Central memory CD8-positive, alpha-beta T cell (primary cell): ENCODE measurements around the gene ACTR8.

Source experiments
- ATAC-seq: fragments of 150-1000 bp; cut with Tn5 transposase; replicated peaks from 2 replicates; pipeline ENCODE4 v1.10.0; 2022; ENCODE audit warnings: mild to moderate bottlenecking, moderate FRiP score, moderate number of reproducible peaks; ENCODE audit not compliant: poor library complexity, severe bottlenecking; ENCODE audit errors: extremely low read depth
- DNase-seq, 2 donors: peaks; one replicate each; pipeline ENCODE4 v3.0.0; 2021; ENCODE audit warnings: low spot score in 2 of 2
- H3K27ac Mint-ChIP-seq: one replicate; pipeline ENCODE4 v1.8.0; 2022; ENCODE audit warnings: low read depth, mild to moderate bottlenecking, moderate library complexity, mixed read lengths
- H3K27me3 Mint-ChIP-seq: one replicate; pipeline ENCODE4 v1.8.0; 2022; ENCODE audit warnings: mixed read lengths
- H3K36me3 Mint-ChIP-seq: one replicate; pipeline ENCODE4 v1.8.0; 2022; ENCODE audit warnings: mild to moderate bottlenecking, moderate library complexity, mixed read lengths; ENCODE audit not compliant: insufficient read depth
- H3K4me1 Mint-ChIP-seq: one replicate; pipeline ENCODE4 v1.8.0; 2022; ENCODE audit warnings: mixed read lengths
- H3K4me3 Mint-ChIP-seq: one replicate; pipeline ENCODE4 v1.8.0; 2022; ENCODE audit warnings: mild to moderate bottlenecking, moderate library complexity, mixed read lengths
- H3K9me3 Mint-ChIP-seq: one replicate; pipeline ENCODE4 v1.8.0; 2022; ENCODE audit warnings: mixed read lengths

Gene ACTR8

GRCh38 chr3:53841296-53841695, 40.7 kb downstream of the ACTR8 start:
- H3K36me3 Mint-ChIP-seq, result peaks cover 2% of the 10 kb centered on the region
- ATAC-seq, result no peak
- peaks cover 40% of the 10 kb centered on the region for H3K27me3 Mint-ChIP-seq
- no peak overlapping the region for H3K4me3 Mint-ChIP-seq
- no peaks in the 10 kb centered on the region for H3K9me3 Mint-ChIP-seq
- no peak overlapping the region for H3K27ac Mint-ChIP-seq
- H3K4me1 Mint-ChIP-seq, result no peaks in the 10 kb centered on the region
- DNase-seq, result no peak

GRCh38 chr3:53837331-53837730, 44.6 kb downstream of the ACTR8 start:
- peaks cover 14% of the 10 kb centered on the region for H3K27me3 Mint-ChIP-seq
- no peak overlapping the region for H3K4me3 Mint-ChIP-seq
- H3K9me3 Mint-ChIP-seq, result no peaks in the 10 kb centered on the region
- H3K36me3 Mint-ChIP-seq, result no peaks in the 10 kb centered on the region
- no peak overlapping the region for H3K27ac Mint-ChIP-seq
- DNase-seq (no peak), ATAC-seq (no peak)
- H3K4me1 Mint-ChIP-seq, result no peaks in the 10 kb centered on the region

- Mint-ChIP-seq H3K36me3 (no peaks in the 10 kb centered on the region), H3K27ac (no peak overlapping the region), H3K27me3 (peaks cover 14% of the 10 kb centered on the region), H3K4me1 (no peaks in the 10 kb centered on the region), H3K9me3 (no peaks in the 10 kb centered on the region), H3K4me3 (no peak overlapping the region)
- ATAC-seq (no peak), DNase-seq (no peak)
Measured at GRCh38 chr3:53836084-53836872, 45.7 kb downstream of the ACTR8 start.

GRCh38 chr3:53835257-53835656, 46.7 kb downstream of the ACTR8 start:
- no peaks in the 10 kb centered on the region for H3K36me3 Mint-ChIP-seq
- ATAC-seq, result no peak
- H3K27ac Mint-ChIP-seq, result no peak overlapping the region
- no peaks in the 10 kb centered on the region for H3K4me1 Mint-ChIP-seq
- H3K4me3 Mint-ChIP-seq, result no peak overlapping the region
- H3K9me3 Mint-ChIP-seq, result no peaks in the 10 kb centered on the region
- no peak for DNase-seq
- H3K27me3 Mint-ChIP-seq, result peaks cover 14% of the 10 kb centered on the region

GRCh38 chr3:53834429-53835095, 47.4 kb downstream of the ACTR8 start:
- no peak for ATAC-seq
- Mint-ChIP-seq H3K9me3 (no peaks in the 10 kb centered on the region), H3K4me3 (no peak overlapping the region)

GRCh38 chr3:53833700-53834099, 48.3 kb downstream of the ACTR8 start:
- no peaks in the 10 kb centered on the region for H3K9me3 Mint-ChIP-seq
- H3K36me3 Mint-ChIP-seq, result no peaks in the 10 kb centered on the region
- no peak overlapping the region for H3K4me3 Mint-ChIP-seq
- DNase-seq (no peak), ATAC-seq (no peak)
- H3K27ac Mint-ChIP-seq, result no peak overlapping the region
- no peaks in the 10 kb centered on the region for H3K4me1 Mint-ChIP-seq
- H3K27me3 Mint-ChIP-seq, result peaks cover 12% of the 10 kb centered on the region

More at GRCh38 chr3:53834429-53835095, 47.4 kb downstream of the ACTR8 start:
- Mint-ChIP-seq H3K36me3 (no peaks in the 10 kb centered on the region), H3K27me3 (peaks cover 14% of the 10 kb centered on the region), H3K27ac (no peak overlapping the region), H3K4me1 (no peaks in the 10 kb centered on the region)
- no peak for DNase-seq

GRCh38 chr3:53833053-53833645, 48.8 kb downstream of the ACTR8 start:
- no peak for ATAC-seq

GRCh38 chr3:53830944-53831343, 51.0 kb downstream of the ACTR8 start:
- no peak overlapping the region for H3K27ac Mint-ChIP-seq
- H3K4me3 Mint-ChIP-seq, result no peak overlapping the region
- no peaks in the 10 kb centered on the region for H3K9me3 Mint-ChIP-seq
- no peaks in the 10 kb centered on the region for H3K4me1 Mint-ChIP-seq
- DNase-seq (no peak), ATAC-seq (no peak)
- H3K27me3 Mint-ChIP-seq, result no peaks in the 10 kb centered on the region
- no peaks in the 10 kb centered on the region for H3K36me3 Mint-ChIP-seq

More at GRCh38 chr3:53833053-53833645, 48.8 kb downstream of the ACTR8 start:
- DNase-seq, result no peak
- Mint-ChIP-seq H3K27ac (no peak overlapping the region), H3K4me3 (no peak overlapping the region), H3K36me3 (no peaks in the 10 kb centered on the region), H3K4me1 (no peaks in the 10 kb centered on the region), H3K9me3 (no peaks in the 10 kb centered on the region), H3K27me3 (peaks cover 6% of the 10 kb centered on the region)

GRCh38 chr3:53829605-53830004, 52.3 kb downstream of the ACTR8 start:
- H3K4me3 Mint-ChIP-seq, result no peak overlapping the region

GRCh38 chr3:53828581-53828980, 53.4 kb downstream of the ACTR8 start:
- Mint-ChIP-seq H3K27me3 (no peaks in the 10 kb centered on the region), H3K4me3 (no peak overlapping the region), H3K27ac (no peak overlapping the region), H3K9me3 (no peaks in the 10 kb centered on the region), H3K4me1 (no peaks in the 10 kb centered on the region), H3K36me3 (no peaks in the 10 kb centered on the region)
- DNase-seq (no peak), ATAC-seq (no peak)

More at GRCh38 chr3:53829605-53830004, 52.3 kb downstream of the ACTR8 start:
- no peaks in the 10 kb centered on the region for H3K4me1 Mint-ChIP-seq
- no peak for ATAC-seq
- H3K27ac Mint-ChIP-seq, result no peak overlapping the region
- no peak for DNase-seq
- no peaks in the 10 kb centered on the region for H3K9me3 Mint-ChIP-seq
- H3K27me3 Mint-ChIP-seq, result no peaks in the 10 kb centered on the region
- no peaks in the 10 kb centered on the region for H3K36me3 Mint-ChIP-seq

GRCh38 chr3:53826048-53826447, 55.9 kb downstream of the ACTR8 start:
- no peaks in the 10 kb centered on the region for H3K9me3 Mint-ChIP-seq
- H3K36me3 Mint-ChIP-seq, result no peaks in the 10 kb centered on the region
- no peak overlapping the region for H3K27ac Mint-ChIP-seq
- H3K27me3 Mint-ChIP-seq, result no peaks in the 10 kb centered on the region
- H3K4me1 Mint-ChIP-seq, result no peaks in the 10 kb centered on the region
- no peak overlapping the region for H3K4me3 Mint-ChIP-seq
- no peak for DNase-seq
- ATAC-seq, result no peak

GRCh38 chr3:53824795-53825194, 57.2 kb downstream of the ACTR8 start:
- Mint-ChIP-seq H3K27me3 (no peaks in the 10 kb centered on the region), H3K4me3 (no peak overlapping the region), H3K4me1 (no peaks in the 10 kb centered on the region), H3K27ac (no peak overlapping the region), H3K36me3 (no peaks in the 10 kb centered on the region), H3K9me3 (no peaks in the 10 kb centered on the region)
- ATAC-seq (no peak), DNase-seq (no peak)
